Fibroblast of skin of left biceps (primary cell): ENCODE measurements around the gene HIVEP3.
"Not testable (repeated sequence)": the region's sequence is repeated elsewhere in the genome, so short reads cannot be mapped to it uniquely, and the experiment has no call there.

Experiments used
- DNase-seq, 2 experiments: peaks; one replicate each; pipeline ENCODE4 v3.0.0-alpha.2; 2013; ENCODE audit warnings: low read depth in 2 of 2

Gene HIVEP3

GRCh38 chr1:41918450-41919043, at the start of gene HIVEP3:
TSS of gene HIVEP3 (minus strand) at chr1:41918922.
- DNase-seq: no peak

- DNase-seq: no peak
Observed at GRCh38 chr1:41964400-41964799, 45.7 kb upstream of the HIVEP3 start.

GRCh38 chr1:41963636-41964035, 44.9 kb upstream of the HIVEP3 start:
- no peak for DNase-seq

- DNase-seq: no peak
Observed at GRCh38 chr1:41958015-41958673, 39.4 kb upstream of the HIVEP3 start.

GRCh38 chr1:41957568-41957967, 38.8 kb upstream of the HIVEP3 start:
- DNase-seq: no peak

- peak; percentile 68 to 71 for DNase-seq
Observed at GRCh38 chr1:41955461-41956159, 36.9 kb upstream of the HIVEP3 start.

- DNase-seq: peak; percentile 62
Observed at GRCh38 chr1:41954533-41954944, 35.8 kb upstream of the HIVEP3 start.

- no peak for DNase-seq
Observed at GRCh38 chr1:41953291-41953690, 34.6 kb upstream of the HIVEP3 start.

- no peak for DNase-seq
Observed at GRCh38 chr1:41952208-41952607, 33.5 kb upstream of the HIVEP3 start.

GRCh38 chr1:41951492-41951891, 32.8 kb upstream of the HIVEP3 start:
- DNase-seq: not testable (repeated sequence)

GRCh38 chr1:41950820-41951219, 32.1 kb upstream of the HIVEP3 start:
- DNase-seq: no peak

GRCh38 chr1:41945946-41946345, 27.2 kb upstream of the HIVEP3 start:
- not testable (repeated sequence) for DNase-seq

- DNase-seq: no peak
Observed at GRCh38 chr1:41943717-41944116, 25.0 kb upstream of the HIVEP3 start.

GRCh38 chr1:41942278-41942677, 23.6 kb upstream of the HIVEP3 start:
- no peak for DNase-seq

GRCh38 chr1:41941381-41941780, 22.7 kb upstream of the HIVEP3 start:
- DNase-seq: no peak

- no peak for DNase-seq
Observed at GRCh38 chr1:41939194-41939593, 20.5 kb upstream of the HIVEP3 start.

GRCh38 chr1:41936107-41936506, 17.4 kb upstream of the HIVEP3 start:
- DNase-seq: no peak

GRCh38 chr1:41935226-41935625, 16.5 kb upstream of the HIVEP3 start:
- no peak for DNase-seq

GRCh38 chr1:41933106-41933505, 14.4 kb upstream of the HIVEP3 start:
- no peak for DNase-seq

GRCh38 chr1:41931578-41931977, 12.9 kb upstream of the HIVEP3 start:
- DNase-seq: no peak

- DNase-seq: no peak
Observed at GRCh38 chr1:41927118-41927517, 8.4 kb upstream of the HIVEP3 start.

GRCh38 chr1:41925712-41926111, 7.0 kb upstream of the HIVEP3 start:
- no peak for DNase-seq

GRCh38 chr1:41924911-41925310, 6.2 kb upstream of the HIVEP3 start:
- DNase-seq: no peak
